Tibial nerve (tissue), 4 donors: Measurements from ENCODE around the gene UBE2U. TPM values are rescaled to one million over a fixed set of nuclear protein-coding genes. Genes with fewer than 3 reads are reported as not detected.
"Not testable (repeated sequence)": the region's sequence is repeated elsewhere in the genome, so short reads cannot be mapped to it uniquely, and the experiment has no call there.

Source experiments
- DNase-seq, 2 donors: peaks; one replicate each; pipeline ENCODE4 v3.0.0-alpha.2; 2019; ENCODE audit warnings: low spot score in 2 of 2
- H3K27ac ChIP-seq, 4 donors: fragments of 200-600 bp; sonication (generic) in 3 of 4; one replicate each; pipeline ENCODE4 v1.5.1; 2017 to 2019; ENCODE audit warnings: mild to moderate bottlenecking in 1 of 4
- H3K27me3 ChIP-seq, 2 donors: fragments of 200-600 bp; sonication (generic) in 1 of 2; one replicate each; pipeline versions ENCODE4 v1.5.1 to v1.6.0; 2017 to 2019
- H3K36me3 ChIP-seq, 3 donors: fragments of 200-600 bp; sonication (generic); one replicate each; pipeline ENCODE4 v1.5.1; 2018 to 2019
- H3K4me1 ChIP-seq, 4 donors: fragments of 200-600 bp; sonication (generic) in 3 of 4; one replicate each; pipeline ENCODE4 v1.5.1; 2017 to 2019
- H3K4me3 ChIP-seq, 4 donors: fragments of 200-600 bp; sonication (generic) in 3 of 4; one replicate each; pipeline ENCODE4 v1.5.1; 2017 to 2019; ENCODE audit warnings: mild to moderate bottlenecking in 1 of 4, moderate library complexity in 1 of 4
- H3K9me3 ChIP-seq, 4 donors: fragments of 200-600 bp; sonication (generic) in 3 of 4; one replicate each; pipeline ENCODE4 v1.5.1; 2017 to 2019
- EP300 ChIP-seq, 2 donors: sonication (generic); formaldehyde crosslinking; IDR thresholded peaks; one replicate each; pipeline ENCODE4 v1.6.1; 2017; ENCODE audit warnings: antibody characterized with exemption in 2 of 2, mild to moderate bottlenecking in 1 of 2
- POLR2A ChIP-seq, 2 donors: fragments of 450-650 bp; IDR thresholded peaks; one replicate each; pipeline ENCODE4 v1.6.1; 2017; ENCODE audit warnings: antibody characterized with exemption in 2 of 2, mild to moderate bottlenecking in 2 of 2, moderate library complexity in 2 of 2
- WGBS, 2 donors: methylation state at CpG; one replicate each; pipeline ENCODE4 v1.1.5; 2018; 5-methylcytosine and 5-hydroxymethylcytosine counted together
- total RNA-seq, 4 donors: library from RNA; depleted of rRNA; stranded (reverse); fragments of >200 nt; gene quantifications; one replicate each; pipeline ENCODE4 v1.1.0, GENCODE V29; 2016
- TF ChIP-seq, protein P1 (sequence below), 5 experiments: fragments of 200-600 bp in 3 of 5; fragments of 450-650 bp in 2 of 5; sonication (generic) in 3 of 5; IDR thresholded peaks; one replicate each; pipeline ENCODE4 v1.5.1; 2016 to 2019; ENCODE audit warnings: antibody characterized with exemption in 5 of 5, mild to moderate bottlenecking in 3 of 5, moderate library complexity in 2 of 5

The UBE2U gene
- total RNA-seq, 4 donors from 2014 or later: not detected

DNA sequence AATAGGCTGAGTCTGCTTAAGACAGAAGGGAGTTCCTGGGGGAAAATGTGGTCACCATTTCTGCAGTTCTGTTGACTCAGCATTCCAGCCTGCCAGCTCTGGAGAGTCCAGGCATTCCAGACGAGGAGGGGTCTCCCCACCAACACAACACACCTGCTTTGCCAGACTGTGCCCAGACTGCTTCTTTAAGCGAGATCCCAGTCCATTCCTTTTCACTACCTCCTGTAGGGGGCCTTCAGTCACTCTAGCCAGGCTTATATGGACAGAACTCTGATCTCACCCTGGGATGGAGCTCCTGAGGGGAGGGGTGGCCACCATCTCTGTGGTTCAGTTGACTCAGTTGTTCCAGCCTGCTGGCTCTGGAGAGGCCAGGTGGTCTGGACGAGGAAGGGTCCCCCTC, 48.5 kb downstream of the UBE2U start:
- no peak for TF ChIP-seq POLR2A (IDR thresholded peaks at IDR 0.05)
- no peak overlapping the region for H3K27ac ChIP-seq
- H3K4me3 ChIP-seq: no peak overlapping the region
- no peaks in the 10 kb centered on the region for H3K36me3 ChIP-seq
- no peaks in the 10 kb centered on the region for H3K27me3 ChIP-seq
- WGBS, 2 donors: 68 to 74% methylated on average over 3 of the region's 3 CpGs
- no peaks in the 10 kb centered on the region for H3K4me1 ChIP-seq
- DNase-seq: no peak
- H3K9me3 ChIP-seq: peaks cover 0 to 13% (median 0%) of the 10 kb centered on the region in 4 donors

DNA sequence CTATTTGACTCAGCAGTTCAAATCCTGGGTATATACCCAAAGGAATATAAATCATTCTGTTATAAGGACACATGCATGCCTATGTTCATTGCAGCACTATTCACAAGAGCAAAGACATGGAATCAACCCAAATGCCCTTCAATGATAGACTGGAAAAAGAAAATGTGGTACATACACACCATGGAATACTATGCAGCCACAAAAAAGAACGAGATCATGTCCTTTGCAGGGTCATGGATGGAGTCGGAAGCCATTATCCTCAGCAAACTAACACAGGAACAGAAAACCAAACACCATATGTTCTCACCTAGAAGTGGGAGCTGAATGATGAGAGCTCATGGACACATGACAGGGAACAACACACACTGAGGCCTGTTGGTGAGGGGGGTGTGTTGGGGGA, 53.8 kb downstream of the UBE2U start:
- not testable (repeated sequence) for H3K27ac ChIP-seq, H3K27me3 ChIP-seq, H3K4me3 ChIP-seq, H3K4me1 ChIP-seq, H3K36me3 ChIP-seq, DNase-seq
- WGBS, 2 donors: 86 to 93% methylated on average over 2 of the region's 2 CpGs
- peaks cover 0 to 13% (median 0%) of the 10 kb centered on the region in 4 donors for H3K9me3 ChIP-seq

DNA sequence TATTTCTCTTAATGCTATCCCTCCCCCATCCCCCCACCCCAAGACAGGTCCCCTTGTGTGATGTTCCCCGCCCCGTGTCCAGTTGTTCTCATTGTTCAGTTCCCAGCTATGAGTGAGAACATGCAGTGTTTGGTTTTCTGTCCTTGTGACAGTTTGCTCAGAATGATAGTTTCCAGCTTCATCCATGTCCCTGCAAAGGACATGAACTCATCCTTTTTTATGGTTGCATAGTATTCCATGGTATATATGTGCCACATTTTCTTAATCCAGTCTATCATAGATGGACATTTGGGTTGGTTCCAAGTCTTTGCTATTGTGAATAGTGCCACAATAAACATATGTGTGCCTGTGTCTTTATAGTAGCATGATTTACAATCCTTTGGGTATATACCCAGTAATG, 55.0 kb downstream of the UBE2U start:
- DNase-seq, H3K9me3 ChIP-seq, H3K27me3 ChIP-seq, H3K27ac ChIP-seq, H3K4me1 ChIP-seq, H3K36me3 ChIP-seq, H3K4me3 ChIP-seq: not testable (repeated sequence)
- WGBS, 2 donors: 54 to 92% methylated on average over 2 of the region's 2 CpGs

DNA sequence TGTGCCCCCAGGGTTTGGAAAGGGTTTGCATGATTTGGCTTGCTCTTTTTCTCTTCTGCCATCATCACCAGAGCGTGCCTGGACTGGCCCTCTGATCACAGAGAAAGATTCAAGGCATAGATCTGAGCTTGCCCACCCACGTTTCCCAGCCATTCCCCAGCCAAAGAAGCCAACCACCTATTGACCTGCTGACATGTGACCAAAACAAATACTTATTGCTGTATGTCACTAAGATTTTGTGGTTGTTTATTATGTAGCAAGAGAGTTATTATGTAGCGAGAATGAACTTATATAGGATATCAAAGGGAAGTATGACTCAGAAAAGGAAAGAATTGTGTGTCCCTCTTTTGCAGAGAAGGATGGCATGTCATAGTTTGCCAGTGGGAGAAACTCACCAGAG, 59.9 kb downstream of the UBE2U start:
- Histone ChIP-seq H3K4me1 (no peaks in the 10 kb centered on the region), H3K4me3 (no peak overlapping the region), H3K27ac (no peak overlapping the region), H3K9me3 (no peaks in the 10 kb centered on the region), H3K36me3 (no peaks in the 10 kb centered on the region), H3K27me3 (no peaks in the 10 kb centered on the region)
- DNase-seq: no peak
- TF ChIP-seq, protein P1, sequence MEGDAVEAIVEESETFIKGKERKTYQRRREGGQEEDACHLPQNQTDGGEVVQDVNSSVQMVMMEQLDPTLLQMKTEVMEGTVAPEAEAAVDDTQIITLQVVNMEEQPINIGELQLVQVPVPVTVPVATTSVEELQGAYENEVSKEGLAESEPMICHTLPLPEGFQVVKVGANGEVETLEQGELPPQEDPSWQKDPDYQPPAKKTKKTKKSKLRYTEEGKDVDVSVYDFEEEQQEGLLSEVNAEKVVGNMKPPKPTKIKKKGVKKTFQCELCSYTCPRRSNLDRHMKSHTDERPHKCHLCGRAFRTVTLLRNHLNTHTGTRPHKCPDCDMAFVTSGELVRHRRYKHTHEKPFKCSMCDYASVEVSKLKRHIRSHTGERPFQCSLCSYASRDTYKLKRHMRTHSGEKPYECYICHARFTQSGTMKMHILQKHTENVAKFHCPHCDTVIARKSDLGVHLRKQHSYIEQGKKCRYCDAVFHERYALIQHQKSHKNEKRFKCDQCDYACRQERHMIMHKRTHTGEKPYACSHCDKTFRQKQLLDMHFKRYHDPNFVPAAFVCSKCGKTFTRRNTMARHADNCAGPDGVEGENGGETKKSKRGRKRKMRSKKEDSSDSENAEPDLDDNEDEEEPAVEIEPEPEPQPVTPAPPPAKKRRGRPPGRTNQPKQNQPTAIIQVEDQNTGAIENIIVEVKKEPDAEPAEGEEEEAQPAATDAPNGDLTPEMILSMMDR (IDR thresholded peaks at IDR 0.05): no peak
- TF ChIP-seq POLR2A (IDR thresholded peaks at IDR 0.05): no peak
- no peak for TF ChIP-seq EP300 (IDR thresholded peaks at IDR 0.05)
- 71 to 77% methylated on average over 3 of the region's 3 CpGs for WGBS, 2 donors

DNA sequence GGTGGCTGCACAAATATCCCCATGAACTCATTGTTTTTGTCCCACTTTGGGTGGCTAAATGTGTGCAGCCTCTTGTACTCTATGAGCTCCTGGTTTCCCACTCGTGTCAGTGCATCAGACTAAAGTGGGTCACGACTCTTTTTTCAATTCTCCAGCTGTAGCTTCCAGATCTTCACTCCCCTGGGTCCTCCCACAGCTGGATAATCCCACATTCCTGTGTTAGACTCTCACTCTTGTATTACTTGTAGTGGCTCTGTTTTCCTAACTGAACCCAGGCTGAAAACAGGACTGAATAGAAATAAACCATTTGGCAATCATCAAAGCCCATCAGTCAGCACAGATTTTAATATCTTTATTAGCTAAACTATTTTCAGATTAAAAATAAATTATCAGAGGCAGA, 60.4 kb downstream of the UBE2U start:
- WGBS, 2 donors: 48 to 53% methylated on average over 2 of the region's 2 CpGs
- no peak overlapping the region for H3K27ac ChIP-seq
- TF ChIP-seq EP300 (IDR thresholded peaks at IDR 0.05) (no peak), POLR2A (IDR thresholded peaks at IDR 0.05) (no peak)
- TF ChIP-seq, protein P1 (IDR thresholded peaks at IDR 0.05): no peak

DNA sequence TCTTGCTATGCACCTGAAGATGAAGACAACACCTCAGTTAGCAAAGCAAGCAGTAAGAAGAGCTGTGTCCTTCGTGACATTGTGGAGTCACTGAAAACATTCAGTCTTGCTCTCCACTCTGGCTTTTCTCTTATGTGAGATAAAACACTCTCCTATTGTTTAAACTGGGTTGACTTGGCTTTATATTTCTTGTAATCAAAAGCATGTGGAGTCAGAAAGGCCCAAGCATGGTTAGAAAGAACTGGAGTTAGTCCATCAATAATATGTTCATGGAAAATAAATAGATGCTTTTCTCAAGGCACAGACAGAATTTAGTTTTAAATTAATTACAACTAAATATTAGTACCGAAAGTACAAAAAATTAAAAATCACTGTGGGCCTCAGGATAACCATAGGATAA, 61.7 kb downstream of the UBE2U start:
- DNase-seq: no peak
- no peak overlapping the region for H3K4me3 ChIP-seq
- H3K27me3 ChIP-seq: no peaks in the 10 kb centered on the region
- no peaks in the 10 kb centered on the region for H3K9me3 ChIP-seq
- 53 to 64% methylated on average over 2 of the region's 2 CpGs for WGBS, 2 donors
- H3K36me3 ChIP-seq: no peaks in the 10 kb centered on the region
- H3K4me1 ChIP-seq: peaks cover 0 to 7% (median 0%) of the 10 kb centered on the region in 4 donors
- H3K27ac ChIP-seq: no peak overlapping the region
- TF ChIP-seq EP300 (IDR thresholded peaks at IDR 0.05): no peak
- TF ChIP-seq, protein P1 (IDR thresholded peaks at IDR 0.05): no peak
- no peak for TF ChIP-seq POLR2A (IDR thresholded peaks at IDR 0.05)

More for the DNA sequence above, 60.4 kb downstream of the UBE2U start:
- H3K9me3 ChIP-seq: no peaks in the 10 kb centered on the region
- H3K36me3 ChIP-seq: no peaks in the 10 kb centered on the region
- H3K4me3 ChIP-seq: no peak overlapping the region
- peaks cover 0 to 1% (median 0%) of the 10 kb centered on the region in 4 donors for H3K4me1 ChIP-seq
- DNase-seq: no peak
- no peaks in the 10 kb centered on the region for H3K27me3 ChIP-seq

DNA sequence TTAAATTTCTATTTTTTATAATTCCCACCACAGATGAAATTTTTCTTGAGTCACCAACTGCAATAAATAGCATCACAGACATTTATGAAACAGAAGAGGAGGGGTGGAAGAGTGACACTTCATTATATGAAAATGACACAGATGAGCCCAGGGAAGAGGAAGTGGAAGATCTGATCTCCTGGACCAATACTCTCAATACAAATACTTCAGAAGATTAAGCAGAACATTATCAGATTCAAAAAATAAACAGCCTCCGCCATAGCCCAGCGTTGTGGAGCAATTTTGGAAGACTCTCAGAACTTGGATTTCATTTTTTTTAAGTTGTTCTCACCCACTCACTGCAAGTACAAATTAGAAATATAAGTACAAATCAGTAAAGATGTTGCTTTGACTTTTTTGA, 63.6 kb downstream of the UBE2U start:
- WGBS, 2 donors: 82 to 86% methylated on average over 2 of the region's 2 CpGs
- TF ChIP-seq POLR2A (IDR thresholded peaks at IDR 0.05): no peak
- TF ChIP-seq EP300 (IDR thresholded peaks at IDR 0.05): no peak
- TF ChIP-seq, protein P1 (IDR thresholded peaks at IDR 0.05): no peak

More for the DNA sequence above, 63.6 kb downstream of the UBE2U start:
- Histone ChIP-seq H3K27me3 (no peaks in the 10 kb centered on the region), H3K9me3 (no peaks in the 10 kb centered on the region), H3K36me3 (no peaks in the 10 kb centered on the region), H3K27ac (no peak overlapping the region), H3K4me1 (peaks cover 0 to 7% (median 0%) of the 10 kb centered on the region in 4 donors), H3K4me3 (no peak overlapping the region)
- DNase-seq: no peak
